PFSK-1 (cell line): ENCODE data around the gene ZBTB16.

Experiments used
- POLR2AphosphoS5 ChIP-seq: IDR thresholded peaks from 2 replicates; pipeline ENCODE4 v1.6.1; 2012; ENCODE audit warnings: low read depth, mild to moderate bottlenecking, control low read depth, low read length, moderate library complexity
- TAF1 ChIP-seq: IDR thresholded peaks from 2 replicates; pipeline ENCODE4 v1.6.1; 2012; ENCODE audit warnings: low read length, control low read depth, borderline replicate concordance; ENCODE audit not compliant: insufficient read depth
- TF ChIP-seq, protein P1 (sequence below), 2 experiments: IDR thresholded peaks; 2 replicates each; pipeline versions ENCODE4 v1.6.1 to v1.8.0; 2011 to 2012; ENCODE audit warnings: low read depth in 2 of 2, low read length in 2 of 2, control low read depth in 1 of 2, inconsistent platforms in 1 of 2, mild to moderate bottlenecking in 1 of 2, moderate library complexity in 1 of 2; ENCODE audit not compliant: insufficient read depth in 1 of 2

DNA sequence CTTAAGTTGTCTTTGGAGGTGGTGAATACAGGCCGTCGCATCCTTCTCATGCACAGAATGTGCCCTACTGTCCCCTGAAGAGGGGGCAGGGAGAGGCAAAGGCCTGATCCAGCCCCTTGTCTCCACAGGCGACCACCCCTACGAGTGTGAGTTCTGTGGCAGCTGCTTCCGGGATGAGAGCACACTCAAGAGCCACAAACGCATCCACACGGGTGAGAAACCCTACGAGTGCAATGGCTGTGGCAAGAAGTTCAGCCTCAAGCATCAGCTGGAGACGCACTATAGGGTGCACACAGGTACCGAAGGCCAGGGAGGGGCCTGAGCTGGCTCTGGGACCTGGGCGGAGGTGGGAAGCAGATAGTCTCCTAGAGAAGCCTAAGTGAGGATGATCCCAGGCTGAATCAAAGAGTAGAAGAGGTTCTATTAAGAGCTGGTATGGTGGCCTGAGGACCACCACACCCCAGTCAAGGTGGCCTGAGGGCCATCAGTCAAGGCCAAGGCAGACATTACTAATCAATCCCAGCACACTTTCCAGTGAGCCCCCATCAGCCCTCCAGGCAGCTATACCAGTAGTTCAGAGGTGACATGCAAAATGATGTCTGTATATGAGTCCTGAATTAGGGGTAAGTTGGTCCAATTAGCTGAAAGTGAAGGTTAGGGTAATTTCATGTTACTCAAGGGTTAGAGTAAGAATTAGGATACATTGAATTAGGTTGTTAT lies 187.7 kb downstream of the ZBTB16 start:
- TF ChIP-seq, protein P1, sequence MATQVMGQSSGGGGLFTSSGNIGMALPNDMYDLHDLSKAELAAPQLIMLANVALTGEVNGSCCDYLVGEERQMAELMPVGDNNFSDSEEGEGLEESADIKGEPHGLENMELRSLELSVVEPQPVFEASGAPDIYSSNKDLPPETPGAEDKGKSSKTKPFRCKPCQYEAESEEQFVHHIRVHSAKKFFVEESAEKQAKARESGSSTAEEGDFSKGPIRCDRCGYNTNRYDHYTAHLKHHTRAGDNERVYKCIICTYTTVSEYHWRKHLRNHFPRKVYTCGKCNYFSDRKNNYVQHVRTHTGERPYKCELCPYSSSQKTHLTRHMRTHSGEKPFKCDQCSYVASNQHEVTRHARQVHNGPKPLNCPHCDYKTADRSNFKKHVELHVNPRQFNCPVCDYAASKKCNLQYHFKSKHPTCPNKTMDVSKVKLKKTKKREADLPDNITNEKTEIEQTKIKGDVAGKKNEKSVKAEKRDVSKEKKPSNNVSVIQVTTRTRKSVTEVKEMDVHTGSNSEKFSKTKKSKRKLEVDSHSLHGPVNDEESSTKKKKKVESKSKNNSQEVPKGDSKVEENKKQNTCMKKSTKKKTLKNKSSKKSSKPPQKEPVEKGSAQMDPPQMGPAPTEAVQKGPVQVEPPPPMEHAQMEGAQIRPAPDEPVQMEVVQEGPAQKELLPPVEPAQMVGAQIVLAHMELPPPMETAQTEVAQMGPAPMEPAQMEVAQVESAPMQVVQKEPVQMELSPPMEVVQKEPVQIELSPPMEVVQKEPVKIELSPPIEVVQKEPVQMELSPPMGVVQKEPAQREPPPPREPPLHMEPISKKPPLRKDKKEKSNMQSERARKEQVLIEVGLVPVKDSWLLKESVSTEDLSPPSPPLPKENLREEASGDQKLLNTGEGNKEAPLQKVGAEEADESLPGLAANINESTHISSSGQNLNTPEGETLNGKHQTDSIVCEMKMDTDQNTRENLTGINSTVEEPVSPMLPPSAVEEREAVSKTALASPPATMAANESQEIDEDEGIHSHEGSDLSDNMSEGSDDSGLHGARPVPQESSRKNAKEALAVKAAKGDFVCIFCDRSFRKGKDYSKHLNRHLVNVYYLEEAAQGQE (IDR thresholded peaks at IDR 0.05; ENCODE audit: insufficient read depth in 1 of 2, low read depth in 2 of 2, low read length in 2 of 2), result no peak
- TF ChIP-seq POLR2AphosphoS5, result no peak
- no peak for TF ChIP-seq TAF1
